ENCODE measurements around the gene PPIL1.

DNA sequence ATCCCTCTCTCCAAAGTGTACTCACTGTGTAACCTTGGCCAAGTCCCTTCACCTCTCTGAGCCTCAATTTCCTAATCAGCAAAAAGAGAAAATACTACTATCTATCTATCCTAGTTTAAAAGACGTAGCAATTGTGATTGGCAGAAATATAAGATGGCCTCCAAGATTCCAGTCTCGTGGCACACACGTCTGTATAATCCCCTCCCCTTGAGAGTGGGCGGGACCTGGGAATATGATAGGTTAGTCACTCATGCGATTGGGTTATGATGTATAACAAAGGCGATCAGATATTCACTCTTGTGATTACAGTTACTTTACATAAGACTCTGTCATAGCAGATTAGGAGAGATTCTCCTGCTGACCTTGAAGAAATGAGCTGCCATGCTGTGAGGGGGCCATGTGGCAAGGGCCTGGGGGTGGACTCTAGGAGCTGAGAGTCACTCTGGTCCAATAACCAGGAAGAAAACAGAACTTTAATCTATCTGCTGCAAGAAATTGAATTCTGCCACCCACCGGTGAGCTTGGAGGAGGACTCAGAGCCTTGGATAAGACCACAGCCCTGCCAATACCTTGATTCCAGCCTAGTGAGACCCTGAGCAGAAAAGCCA is 41.3 kb downstream of the PPIL1 start:
- TF ChIP-seq POLR2AphosphoS5 (IDR thresholded peaks at IDR 0.05) (no peak), TAF1 (IDR thresholded peaks at IDR 0.05; ENCODE audit: low read depth) (no peak), EP300 (conservative IDR thresholded peaks at IDR 0.05; ENCODE audit: poor library complexity, severe bottlenecking) (no peak), EZH2 (IDR thresholded peaks at IDR 0.05; ENCODE audit: borderline replicate concordance, insufficient read depth, low read length, poor library complexity, severe bottlenecking) (no peak), RAD21 (conservative IDR thresholded peaks at IDR 0.05) (no peak)
- TF ChIP-seq, protein P1, sequence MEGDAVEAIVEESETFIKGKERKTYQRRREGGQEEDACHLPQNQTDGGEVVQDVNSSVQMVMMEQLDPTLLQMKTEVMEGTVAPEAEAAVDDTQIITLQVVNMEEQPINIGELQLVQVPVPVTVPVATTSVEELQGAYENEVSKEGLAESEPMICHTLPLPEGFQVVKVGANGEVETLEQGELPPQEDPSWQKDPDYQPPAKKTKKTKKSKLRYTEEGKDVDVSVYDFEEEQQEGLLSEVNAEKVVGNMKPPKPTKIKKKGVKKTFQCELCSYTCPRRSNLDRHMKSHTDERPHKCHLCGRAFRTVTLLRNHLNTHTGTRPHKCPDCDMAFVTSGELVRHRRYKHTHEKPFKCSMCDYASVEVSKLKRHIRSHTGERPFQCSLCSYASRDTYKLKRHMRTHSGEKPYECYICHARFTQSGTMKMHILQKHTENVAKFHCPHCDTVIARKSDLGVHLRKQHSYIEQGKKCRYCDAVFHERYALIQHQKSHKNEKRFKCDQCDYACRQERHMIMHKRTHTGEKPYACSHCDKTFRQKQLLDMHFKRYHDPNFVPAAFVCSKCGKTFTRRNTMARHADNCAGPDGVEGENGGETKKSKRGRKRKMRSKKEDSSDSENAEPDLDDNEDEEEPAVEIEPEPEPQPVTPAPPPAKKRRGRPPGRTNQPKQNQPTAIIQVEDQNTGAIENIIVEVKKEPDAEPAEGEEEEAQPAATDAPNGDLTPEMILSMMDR (IDR thresholded peaks at IDR 0.05; ENCODE audit: poor library complexity, severe bottlenecking), result no peak
- TF ChIP-seq, protein P2, sequence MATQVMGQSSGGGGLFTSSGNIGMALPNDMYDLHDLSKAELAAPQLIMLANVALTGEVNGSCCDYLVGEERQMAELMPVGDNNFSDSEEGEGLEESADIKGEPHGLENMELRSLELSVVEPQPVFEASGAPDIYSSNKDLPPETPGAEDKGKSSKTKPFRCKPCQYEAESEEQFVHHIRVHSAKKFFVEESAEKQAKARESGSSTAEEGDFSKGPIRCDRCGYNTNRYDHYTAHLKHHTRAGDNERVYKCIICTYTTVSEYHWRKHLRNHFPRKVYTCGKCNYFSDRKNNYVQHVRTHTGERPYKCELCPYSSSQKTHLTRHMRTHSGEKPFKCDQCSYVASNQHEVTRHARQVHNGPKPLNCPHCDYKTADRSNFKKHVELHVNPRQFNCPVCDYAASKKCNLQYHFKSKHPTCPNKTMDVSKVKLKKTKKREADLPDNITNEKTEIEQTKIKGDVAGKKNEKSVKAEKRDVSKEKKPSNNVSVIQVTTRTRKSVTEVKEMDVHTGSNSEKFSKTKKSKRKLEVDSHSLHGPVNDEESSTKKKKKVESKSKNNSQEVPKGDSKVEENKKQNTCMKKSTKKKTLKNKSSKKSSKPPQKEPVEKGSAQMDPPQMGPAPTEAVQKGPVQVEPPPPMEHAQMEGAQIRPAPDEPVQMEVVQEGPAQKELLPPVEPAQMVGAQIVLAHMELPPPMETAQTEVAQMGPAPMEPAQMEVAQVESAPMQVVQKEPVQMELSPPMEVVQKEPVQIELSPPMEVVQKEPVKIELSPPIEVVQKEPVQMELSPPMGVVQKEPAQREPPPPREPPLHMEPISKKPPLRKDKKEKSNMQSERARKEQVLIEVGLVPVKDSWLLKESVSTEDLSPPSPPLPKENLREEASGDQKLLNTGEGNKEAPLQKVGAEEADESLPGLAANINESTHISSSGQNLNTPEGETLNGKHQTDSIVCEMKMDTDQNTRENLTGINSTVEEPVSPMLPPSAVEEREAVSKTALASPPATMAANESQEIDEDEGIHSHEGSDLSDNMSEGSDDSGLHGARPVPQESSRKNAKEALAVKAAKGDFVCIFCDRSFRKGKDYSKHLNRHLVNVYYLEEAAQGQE (IDR thresholded peaks at IDR 0.05; ENCODE audit: borderline replicate concordance), result no peak

Data from neural cell (in vitro differentiated cells).